Epithelial cell of proximal tubule (primary cell): Measurements from ENCODE around the gene FAM167B. TPM values are rescaled to one million over a fixed set of nuclear protein-coding genes. Genes with fewer than 3 reads are reported as not detected.

Source experiments
- DNase-seq: peaks from one replicate; pipeline ENCODE4 v3.0.0-alpha.2; 2011; ENCODE audit warnings: low read depth
- H3K4me3 ChIP-seq: 2 replicates; pipeline ENCODE4 v1.5.1; 2011; ENCODE audit warnings: low read depth, mild to moderate bottlenecking, low read length
- total RNA-seq: library from RNA; depleted of rRNA; stranded (reverse); fragments of >200 nt; gene quantifications from 2 replicates; pipeline ENCODE4 v1.2.3, GENCODE V29; 2015
- TF ChIP-seq, protein P1 (sequence below): conservative IDR thresholded peaks from 2 replicates; pipeline ENCODE4 v1.5.1; 2012; ENCODE audit warnings: low read depth, mild to moderate bottlenecking, low read length

The FAM167B gene
- total RNA-seq, 1 donor from 2014 or later: 0.35 TPM

DNA sequence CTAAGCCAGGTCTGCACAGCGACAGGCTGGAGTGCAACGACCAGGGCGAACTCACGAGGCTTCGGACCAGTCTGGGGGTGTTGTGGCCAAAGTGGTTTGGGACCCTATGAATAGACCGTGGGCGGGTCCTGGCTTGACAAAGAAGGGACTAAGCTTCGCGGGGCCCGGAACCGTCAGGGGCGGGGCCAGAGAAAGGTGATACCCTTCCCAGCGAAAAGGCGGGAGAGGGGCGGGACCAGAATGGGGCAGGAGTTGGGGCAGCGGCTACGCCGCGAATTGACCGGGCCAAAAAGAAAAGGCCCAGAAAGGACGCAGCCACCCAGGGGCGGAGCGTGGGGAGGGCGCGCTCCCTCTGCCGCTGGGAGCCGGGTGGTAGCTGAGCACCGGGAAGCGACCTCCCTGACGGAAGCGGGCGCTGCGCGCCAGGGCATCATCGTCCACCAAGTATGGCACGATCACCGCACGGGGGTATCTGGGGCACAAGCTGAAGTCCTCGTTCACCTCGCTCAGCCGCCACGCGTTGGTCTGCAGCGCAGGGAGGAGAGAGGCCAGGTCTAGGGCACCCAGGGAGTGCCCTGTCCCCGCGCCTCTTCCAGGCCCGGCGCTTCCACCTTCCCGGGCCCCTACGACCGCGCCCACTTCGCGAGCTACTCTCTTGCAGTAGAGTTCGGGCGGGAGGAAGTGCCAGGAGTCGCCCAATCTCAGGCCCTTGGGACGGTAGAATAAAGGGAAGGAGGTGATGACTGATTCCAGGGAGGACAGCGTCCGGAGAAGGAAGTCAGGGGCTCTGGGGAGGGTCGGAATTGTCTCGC, 6.7 kb upstream of the FAM167B start:
- TF ChIP-seq, protein P1, sequence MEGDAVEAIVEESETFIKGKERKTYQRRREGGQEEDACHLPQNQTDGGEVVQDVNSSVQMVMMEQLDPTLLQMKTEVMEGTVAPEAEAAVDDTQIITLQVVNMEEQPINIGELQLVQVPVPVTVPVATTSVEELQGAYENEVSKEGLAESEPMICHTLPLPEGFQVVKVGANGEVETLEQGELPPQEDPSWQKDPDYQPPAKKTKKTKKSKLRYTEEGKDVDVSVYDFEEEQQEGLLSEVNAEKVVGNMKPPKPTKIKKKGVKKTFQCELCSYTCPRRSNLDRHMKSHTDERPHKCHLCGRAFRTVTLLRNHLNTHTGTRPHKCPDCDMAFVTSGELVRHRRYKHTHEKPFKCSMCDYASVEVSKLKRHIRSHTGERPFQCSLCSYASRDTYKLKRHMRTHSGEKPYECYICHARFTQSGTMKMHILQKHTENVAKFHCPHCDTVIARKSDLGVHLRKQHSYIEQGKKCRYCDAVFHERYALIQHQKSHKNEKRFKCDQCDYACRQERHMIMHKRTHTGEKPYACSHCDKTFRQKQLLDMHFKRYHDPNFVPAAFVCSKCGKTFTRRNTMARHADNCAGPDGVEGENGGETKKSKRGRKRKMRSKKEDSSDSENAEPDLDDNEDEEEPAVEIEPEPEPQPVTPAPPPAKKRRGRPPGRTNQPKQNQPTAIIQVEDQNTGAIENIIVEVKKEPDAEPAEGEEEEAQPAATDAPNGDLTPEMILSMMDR: peak; percentile 15
- H3K4me3 ChIP-seq: peak overlapping the region; percentile 61
- DNase-seq: no peak

DNA sequence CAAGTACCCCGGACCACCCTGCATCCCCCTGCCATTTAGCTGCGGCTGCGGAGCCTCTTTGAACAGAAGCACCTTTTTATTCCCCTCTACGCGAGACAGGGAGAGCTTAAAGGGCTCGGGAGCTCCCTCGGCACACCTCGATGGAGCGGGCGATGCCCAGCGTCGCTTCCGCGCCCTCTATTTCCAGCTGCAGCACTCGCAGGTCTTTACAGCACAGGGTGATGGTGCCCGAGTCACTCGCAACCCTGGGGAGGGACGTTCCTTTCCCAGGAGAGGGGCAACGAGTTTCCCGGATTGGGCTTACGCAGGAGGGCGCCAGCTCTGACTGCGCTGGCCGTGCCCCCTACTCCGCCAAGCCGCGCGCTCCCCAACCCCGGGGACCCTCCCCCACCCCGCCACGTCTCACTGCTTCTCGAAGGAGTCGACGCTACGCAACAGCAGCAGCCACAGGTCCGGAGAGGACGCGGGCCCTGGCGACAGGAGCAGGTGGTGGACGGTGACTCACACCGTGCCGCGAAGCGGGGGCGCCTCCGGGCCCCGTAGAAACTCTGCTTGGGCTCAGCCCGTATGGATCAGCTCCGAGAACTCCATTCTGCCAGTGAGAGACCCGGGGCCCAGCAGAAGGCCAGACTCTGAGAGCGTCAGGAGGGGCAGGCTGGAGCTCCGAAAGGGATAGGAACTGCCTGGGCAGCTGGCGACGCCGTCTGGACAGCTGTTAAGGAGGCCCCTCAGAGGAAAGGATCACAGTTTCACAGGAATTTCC, 5.8 kb upstream of the FAM167B start:
- peak overlapping the region; percentile 61 for H3K4me3 ChIP-seq
- DNase-seq: no peak
- TF ChIP-seq, protein P1: no peak

DNA sequence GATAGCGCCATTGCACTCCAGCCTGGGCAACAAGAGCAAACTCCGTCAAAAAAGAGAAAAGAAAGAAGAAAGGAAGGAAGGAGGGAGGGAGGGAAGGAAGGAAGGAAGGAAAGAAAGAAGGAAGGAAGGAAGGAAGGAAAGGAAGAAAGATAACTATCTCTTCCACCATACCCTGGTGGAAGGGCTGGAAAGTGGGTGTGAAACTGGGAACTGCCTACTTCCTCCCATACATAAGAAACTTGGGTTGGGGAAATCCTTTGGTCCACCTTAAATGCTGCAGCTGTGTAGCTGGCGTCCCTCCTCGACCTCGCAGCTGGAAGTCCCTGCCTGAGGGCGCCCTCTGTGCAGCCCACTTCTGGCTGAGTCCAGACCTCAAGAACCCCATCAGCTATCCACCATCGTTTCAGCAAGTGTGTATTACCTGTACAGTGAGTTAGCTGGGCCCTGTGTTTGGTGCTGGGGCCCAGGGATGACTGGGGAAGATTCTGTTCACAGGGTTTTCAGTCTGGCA, 4.6 kb upstream of the FAM167B start:
- no peak for DNase-seq
- TF ChIP-seq, protein P1: no peak
- H3K4me3 ChIP-seq: no peak overlapping the region

DNA sequence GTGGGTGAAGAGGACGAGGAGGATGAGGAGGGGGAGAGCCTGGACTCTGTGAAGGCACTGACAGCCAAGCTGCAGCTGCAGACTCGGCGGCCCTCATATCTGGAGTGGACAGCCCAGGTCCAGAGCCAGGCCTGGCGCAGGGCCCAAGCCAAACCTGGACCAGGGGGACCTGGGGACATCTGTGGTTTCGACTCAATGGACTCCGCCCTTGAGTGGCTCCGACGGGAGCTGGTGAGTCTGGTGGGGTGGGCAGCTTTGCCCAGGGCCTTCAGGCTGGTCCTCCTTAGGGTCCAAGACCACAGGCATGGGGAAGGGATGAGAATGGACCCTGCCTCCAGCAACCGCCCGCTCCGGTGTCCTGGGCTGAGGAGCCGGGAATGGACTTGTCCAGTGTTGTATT, 430 bp downstream of the FAM167B start:
- DNase-seq: no peak
- no peak overlapping the region for H3K4me3 ChIP-seq
- TF ChIP-seq, protein P1: no peak

DNA sequence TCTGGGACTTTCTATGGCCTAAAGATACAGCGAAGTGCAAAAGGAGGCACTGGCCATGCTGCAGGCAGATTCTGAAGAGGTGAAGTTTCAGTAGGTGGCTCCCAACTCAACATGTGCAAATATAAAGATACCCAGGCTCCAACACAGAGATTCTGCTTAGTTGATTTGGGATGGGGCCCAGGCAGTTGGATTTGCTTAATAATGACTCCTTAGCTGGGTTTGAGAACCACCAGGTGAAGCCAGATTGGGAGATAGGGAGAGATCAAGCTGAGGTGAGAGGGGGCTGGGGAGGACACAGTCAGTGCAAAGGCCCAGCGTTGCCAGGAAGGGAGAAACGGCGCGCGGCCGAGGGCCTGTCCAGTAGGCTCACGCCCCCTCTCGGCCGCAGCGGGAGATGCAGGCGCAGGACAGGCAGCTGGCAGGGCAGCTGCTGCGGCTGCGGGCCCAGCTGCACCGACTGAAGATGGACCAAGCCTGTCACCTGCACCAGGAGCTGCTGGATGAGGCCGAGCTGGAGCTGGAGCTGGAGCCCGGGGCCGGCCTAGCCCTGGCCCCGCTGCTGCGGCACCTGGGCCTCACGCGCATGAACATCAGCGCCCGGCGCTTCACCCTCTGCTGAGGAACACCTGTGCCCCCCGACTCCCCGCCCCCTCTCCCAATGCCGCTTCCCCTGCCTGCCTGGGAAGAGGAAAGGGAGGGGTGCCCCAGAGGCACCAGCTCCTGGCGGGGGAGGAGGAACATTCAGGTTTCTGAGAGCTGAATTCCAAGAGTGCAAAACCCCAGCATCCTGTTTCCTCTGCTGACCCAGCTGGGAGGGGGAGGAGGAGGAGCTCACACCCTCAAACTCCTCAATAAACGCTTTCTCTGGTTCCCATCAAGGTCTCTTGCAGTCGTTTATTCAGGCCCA, 1.2 kb downstream of the FAM167B start:
- no peak overlapping the region for H3K4me3 ChIP-seq
- no peak for DNase-seq
- TF ChIP-seq, protein P1: peak; percentile 78

DNA sequence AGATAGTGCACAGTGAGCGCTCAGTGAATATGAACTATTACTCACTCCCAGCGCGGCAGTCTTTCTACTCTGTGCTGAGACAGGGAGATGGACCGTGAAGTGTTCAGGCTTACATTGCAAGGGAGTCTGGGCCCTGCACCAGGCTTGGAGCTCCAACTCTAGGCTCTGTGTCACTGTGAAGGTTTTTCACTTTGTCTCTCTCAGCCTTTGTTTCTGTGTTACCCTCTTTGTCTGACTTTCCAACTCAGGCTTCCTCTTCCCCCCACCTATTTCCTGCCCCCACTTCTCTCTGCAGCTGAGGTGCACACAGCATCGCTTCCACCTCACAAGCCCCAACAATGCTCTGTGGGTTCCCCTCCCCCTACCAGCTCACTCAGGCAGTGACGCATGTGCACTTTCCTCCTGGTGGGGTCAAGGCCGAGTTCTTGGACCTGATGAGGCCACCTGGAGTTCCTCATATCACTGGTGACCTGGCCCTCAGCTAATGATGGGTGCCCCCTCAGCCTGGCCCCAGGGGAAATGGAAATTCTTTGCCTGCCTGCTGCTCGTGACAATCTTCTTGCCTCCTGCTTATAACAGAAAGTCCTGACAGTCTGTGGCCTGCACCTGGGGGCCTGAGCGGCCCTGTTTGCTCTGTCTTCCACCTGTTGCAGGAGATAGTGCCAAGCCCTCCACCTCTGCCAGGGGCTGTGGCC, 3.0 kb downstream of the FAM167B start:
- no peak for DNase-seq
- no peak overlapping the region for H3K4me3 ChIP-seq
- TF ChIP-seq, protein P1: no peak
